ENCODE results near the gene TMED5.
"Not testable (repeated sequence)": the region's sequence is repeated elsewhere in the genome, so short reads cannot be mapped to it uniquely, and the experiment has no call there.

The TMED5 gene

DNA sequence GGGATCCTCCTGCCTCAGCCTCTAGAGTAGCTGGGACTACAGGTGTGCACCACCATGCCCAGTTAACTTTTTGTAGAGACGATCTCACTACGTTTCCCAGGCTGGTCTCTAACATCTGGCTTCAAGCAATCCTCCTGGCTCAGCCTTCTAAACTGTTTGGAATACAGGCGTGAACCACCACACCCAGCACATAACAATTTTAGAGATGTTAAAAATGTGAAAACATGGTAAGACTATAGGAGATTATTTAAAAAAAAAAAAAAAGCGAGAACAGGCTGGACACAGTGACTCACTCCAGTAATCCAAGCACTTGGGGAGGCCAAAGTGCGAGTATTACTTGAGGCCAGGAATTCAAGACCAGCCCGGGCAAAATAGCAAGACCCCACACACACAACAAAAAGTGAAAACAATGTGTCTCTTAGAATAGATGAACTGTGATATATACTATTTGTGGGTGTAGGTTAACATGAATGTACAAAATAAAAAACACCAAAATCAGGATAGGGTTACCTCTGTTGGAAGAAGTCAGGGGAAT, 19.9 kb upstream of the TMED5 start:
- Histone ChIP-seq H3K27me3 (ENCODE audit: control insufficient read depth in 1 of 2, insufficient read depth in 2 of 2, low read length in 2 of 2) (no peaks in the 10 kb centered on the region), H3K9ac (ENCODE audit: low read depth in 1 of 2, low read length in 2 of 2) (no peak overlapping the region), H3K27ac (ENCODE audit: low read depth, low read length) (no peak overlapping the region), H3K4me1 (ENCODE audit: control insufficient read depth in 1 of 2, insufficient read depth in 2 of 2, low read length in 2 of 2) (no peaks in the 10 kb centered on the region), H3K36me3 (ENCODE audit: control insufficient read depth in 1 of 2, insufficient read depth in 2 of 2, low read length in 2 of 2) (peaks cover 0 to 7% of the 10 kb centered on the region in 2 donors), H3K4me3 (ENCODE audit: low read depth in 1 of 2, low read length in 2 of 2) (no peak overlapping the region), H3K9me3 (ENCODE audit: control insufficient read depth in 1 of 2, low read length in 2 of 2) (no peaks in the 10 kb centered on the region)

DNA sequence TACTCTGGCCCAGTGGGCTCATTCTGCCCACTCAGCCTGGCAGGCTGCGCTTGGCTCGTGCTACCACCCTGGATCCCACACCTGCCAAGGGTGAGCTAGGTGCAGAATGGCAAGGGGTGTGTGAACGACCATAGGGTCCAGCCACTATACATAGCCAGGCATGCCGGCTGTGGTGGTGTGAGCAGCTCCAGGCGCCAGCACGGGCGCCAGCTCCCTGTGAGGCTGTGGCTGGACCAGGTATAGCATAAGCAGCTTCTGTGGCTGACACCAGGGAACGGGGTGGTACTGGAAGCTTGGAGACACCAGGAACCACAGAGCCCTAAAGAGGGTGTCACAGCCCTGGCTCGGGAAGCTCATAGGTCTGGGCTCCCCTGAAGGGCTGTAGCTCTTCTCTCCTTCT, 18.9 kb upstream of the TMED5 start:
- Histone ChIP-seq H3K27me3 (ENCODE audit: control insufficient read depth in 1 of 2, insufficient read depth in 2 of 2, low read length in 2 of 2) (no peaks in the 10 kb centered on the region), H3K36me3 (ENCODE audit: control insufficient read depth in 1 of 2, insufficient read depth in 2 of 2, low read length in 2 of 2) (peaks cover 0 to 7% of the 10 kb centered on the region in 2 donors), H3K9me3 (ENCODE audit: control insufficient read depth in 1 of 2, low read length in 2 of 2) (no peaks in the 10 kb centered on the region), H3K4me3 (ENCODE audit: low read depth in 1 of 2, low read length in 2 of 2) (no peak overlapping the region), H3K9ac (ENCODE audit: low read depth in 1 of 2, low read length in 2 of 2) (no peak overlapping the region), H3K4me1 (ENCODE audit: control insufficient read depth in 1 of 2, insufficient read depth in 2 of 2, low read length in 2 of 2) (no peaks in the 10 kb centered on the region), H3K27ac (ENCODE audit: low read depth, low read length) (no peak overlapping the region)

DNA sequence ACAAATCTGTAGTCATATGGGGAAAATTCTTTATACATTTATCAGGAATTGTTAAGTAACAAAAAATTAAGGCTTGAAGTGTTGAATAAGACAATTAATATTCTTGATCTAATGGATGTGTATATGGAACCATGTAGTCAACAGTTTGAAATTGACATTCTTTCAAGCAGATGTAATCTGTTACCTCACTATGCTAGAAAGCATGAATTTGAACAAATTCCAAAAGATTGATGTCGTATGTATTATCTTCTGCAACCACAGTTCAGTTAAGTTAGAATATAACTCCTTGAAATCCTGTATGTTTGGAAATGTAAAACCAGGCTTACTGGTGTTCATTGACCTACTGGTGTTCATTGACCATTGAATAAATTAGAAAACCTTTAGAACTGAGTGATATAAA, 16.4 kb upstream of the TMED5 start:
- Histone ChIP-seq H3K4me3 (ENCODE audit: low read depth in 1 of 2, low read length in 2 of 2) (no peak overlapping the region), H3K27me3 (ENCODE audit: control insufficient read depth in 1 of 2, insufficient read depth in 2 of 2, low read length in 2 of 2) (no peaks in the 10 kb centered on the region), H3K27ac (ENCODE audit: low read depth, low read length) (no peak overlapping the region), H3K9me3 (ENCODE audit: control insufficient read depth in 1 of 2, low read length in 2 of 2) (no peaks in the 10 kb centered on the region), H3K36me3 (ENCODE audit: control insufficient read depth in 1 of 2, insufficient read depth in 2 of 2, low read length in 2 of 2) (no peaks in the 10 kb centered on the region), H3K9ac (ENCODE audit: low read depth in 1 of 2, low read length in 2 of 2) (no peak overlapping the region), H3K4me1 (ENCODE audit: control insufficient read depth in 1 of 2, insufficient read depth in 2 of 2, low read length in 2 of 2) (no peaks in the 10 kb centered on the region)

DNA sequence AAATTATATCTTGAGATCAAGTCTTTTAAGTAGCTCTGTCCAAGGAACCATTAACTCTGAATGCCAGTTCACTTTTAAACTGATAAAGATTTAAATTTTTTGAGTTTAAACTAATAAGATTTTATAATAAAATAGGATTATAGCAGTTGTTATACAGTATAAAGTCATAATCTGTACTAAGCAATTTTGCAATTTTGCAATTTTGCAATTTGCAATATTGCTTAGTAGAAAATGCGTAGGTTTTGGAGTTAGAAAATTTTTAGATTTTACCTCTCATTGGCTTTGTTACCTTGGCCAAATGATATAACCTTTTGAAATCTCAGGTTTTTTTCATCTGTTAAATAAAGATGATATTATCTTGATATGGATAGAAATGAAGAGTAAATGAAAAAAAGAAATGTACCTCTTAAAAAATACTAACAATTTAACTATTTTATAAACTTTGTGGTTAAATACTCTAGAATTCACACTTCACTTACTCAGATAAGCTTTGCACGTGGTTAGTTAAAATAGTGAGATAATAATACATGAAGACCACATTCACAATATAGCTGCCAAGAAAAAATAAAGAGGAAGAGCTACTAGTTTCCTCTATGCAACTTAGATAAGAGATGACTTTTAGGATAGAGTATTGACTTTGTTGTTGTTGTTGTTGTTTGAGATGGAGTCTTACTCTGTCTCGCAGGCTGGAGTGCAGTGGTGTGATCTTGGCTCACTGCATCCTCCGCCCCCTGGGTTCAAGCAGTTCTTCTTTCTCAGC, 14.2 kb upstream of the TMED5 start:
- no peaks in the 10 kb centered on the region for H3K9me3 ChIP-seq (ENCODE audit: control insufficient read depth in 1 of 2, low read length in 2 of 2)
- H3K4me1 ChIP-seq (ENCODE audit: control insufficient read depth in 1 of 2, insufficient read depth in 2 of 2, low read length in 2 of 2): no peaks in the 10 kb centered on the region
- H3K9ac ChIP-seq (ENCODE audit: low read depth in 1 of 2, low read length in 2 of 2): no peak overlapping the region
- no peak overlapping the region for H3K4me3 ChIP-seq (ENCODE audit: low read depth in 1 of 2, low read length in 2 of 2)
- H3K27ac ChIP-seq (ENCODE audit: low read depth, low read length): no peak overlapping the region
- no peaks in the 10 kb centered on the region for H3K27me3 ChIP-seq (ENCODE audit: control insufficient read depth in 1 of 2, insufficient read depth in 2 of 2, low read length in 2 of 2)
- no peaks in the 10 kb centered on the region for H3K36me3 ChIP-seq (ENCODE audit: control insufficient read depth in 1 of 2, insufficient read depth in 2 of 2, low read length in 2 of 2)

DNA sequence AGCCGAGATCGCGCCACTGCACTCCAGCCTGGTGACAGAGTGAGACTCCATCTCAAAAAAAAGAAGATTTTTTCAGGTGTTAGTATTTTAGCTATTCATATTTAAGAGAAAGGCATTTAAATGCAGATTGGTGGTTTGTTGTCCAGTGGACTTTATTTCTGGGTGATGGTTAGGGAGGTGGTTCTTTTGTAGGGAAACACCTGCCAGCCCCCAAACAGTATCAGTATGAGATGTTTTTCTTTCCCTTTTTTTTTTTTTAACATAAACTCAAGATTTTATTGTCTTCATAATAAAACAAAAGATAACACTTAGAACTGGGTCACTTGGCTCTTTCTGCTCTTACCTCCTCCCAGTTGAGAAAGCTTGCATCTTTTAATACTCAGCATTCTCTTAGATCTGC, 10.2 kb upstream of the TMED5 start:
- no peak overlapping the region for H3K27ac ChIP-seq (ENCODE audit: low read depth, low read length)
- H3K9ac ChIP-seq (ENCODE audit: low read depth in 1 of 2, low read length in 2 of 2): no peak overlapping the region
- no peaks in the 10 kb centered on the region for H3K4me1 ChIP-seq (ENCODE audit: control insufficient read depth in 1 of 2, insufficient read depth in 2 of 2, low read length in 2 of 2)
- no peaks in the 10 kb centered on the region for H3K9me3 ChIP-seq (ENCODE audit: control insufficient read depth in 1 of 2, low read length in 2 of 2)
- H3K27me3 ChIP-seq (ENCODE audit: control insufficient read depth in 1 of 2, insufficient read depth in 2 of 2, low read length in 2 of 2): no peaks in the 10 kb centered on the region
- H3K36me3 ChIP-seq (ENCODE audit: control insufficient read depth in 1 of 2, insufficient read depth in 2 of 2, low read length in 2 of 2): no peaks in the 10 kb centered on the region
- no peak overlapping the region for H3K4me3 ChIP-seq (ENCODE audit: low read depth in 1 of 2, low read length in 2 of 2)

DNA sequence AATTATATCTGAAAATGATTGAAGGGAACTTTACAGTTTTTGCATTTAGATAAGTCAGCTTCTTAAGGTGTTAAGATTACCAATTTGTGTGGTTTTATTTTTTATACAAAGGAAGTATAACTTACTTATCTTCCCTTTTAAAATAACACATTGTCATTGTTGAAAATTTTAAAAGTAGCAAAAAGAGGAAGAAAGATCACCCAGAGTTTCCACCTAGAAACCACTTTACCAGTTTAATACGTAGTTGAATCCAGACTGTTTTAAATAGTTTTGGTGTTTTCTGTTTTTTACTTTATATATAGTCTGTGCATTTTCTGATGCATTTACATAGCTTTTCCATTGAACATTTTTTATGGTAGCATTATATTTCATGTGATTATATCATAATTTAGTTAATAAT, 6.5 kb upstream of the TMED5 start:
- H3K27ac ChIP-seq (ENCODE audit: low read depth, low read length): no peak overlapping the region
- H3K27me3 ChIP-seq (ENCODE audit: control insufficient read depth in 1 of 2, insufficient read depth in 2 of 2, low read length in 2 of 2): no peaks in the 10 kb centered on the region

DNA sequence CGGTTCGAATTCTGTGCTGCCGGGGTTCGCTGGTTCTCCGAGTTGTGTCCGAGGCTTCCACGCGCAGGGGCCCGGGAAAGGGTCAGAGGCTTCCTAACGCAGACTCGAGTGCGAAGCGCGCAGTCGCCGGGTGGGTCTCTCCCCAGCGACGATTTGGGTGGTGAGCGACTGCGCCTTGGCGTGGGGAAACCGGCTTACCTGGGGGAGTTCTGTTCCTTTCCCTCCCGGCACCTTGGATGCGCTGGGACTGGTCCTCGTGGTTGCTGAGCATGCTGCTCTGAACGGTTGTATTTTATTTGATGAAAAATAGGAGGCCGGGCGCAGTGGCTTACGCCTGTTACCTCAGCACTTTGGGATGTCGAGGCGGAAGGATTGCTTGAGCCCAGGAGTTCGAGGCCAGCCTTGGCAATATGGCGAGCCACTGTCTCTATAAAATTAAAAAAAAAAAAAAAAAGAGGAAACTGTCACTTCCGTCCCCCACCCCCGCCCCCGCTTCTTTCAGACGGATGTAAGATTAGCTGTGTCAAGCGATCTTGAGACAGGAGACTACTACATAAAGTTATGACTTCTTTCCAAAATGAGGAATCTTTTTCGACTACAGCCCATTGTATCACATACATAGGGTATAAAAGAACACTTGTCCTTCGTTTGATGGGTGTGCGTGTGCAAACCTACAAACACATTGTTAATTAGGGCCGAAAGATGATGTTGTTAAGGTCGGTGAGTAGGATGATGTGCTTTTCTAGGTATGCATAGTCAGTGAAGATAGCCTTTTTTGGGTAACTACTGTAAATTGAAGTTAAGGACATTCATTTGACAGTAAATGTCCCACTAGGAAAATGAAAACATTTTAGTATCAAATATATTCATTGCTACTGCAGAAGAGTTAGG, 755 bp upstream of the TMED5 start, which contains the start of gene CCDC18:
Gene CCDC18 (plus strand): TSS at position 2 of the 891 bp plus-strand sequence. CDS start 2,638 bp downstream, outside the sequence.
- peak within 1 kb of the TSS; percentile 98 to 100 for H3K9ac ChIP-seq (ENCODE audit: low read depth in 1 of 2, low read length in 2 of 2)
- H3K27me3 ChIP-seq (ENCODE audit: control insufficient read depth in 1 of 2, insufficient read depth in 2 of 2, low read length in 2 of 2): no peaks in the 10 kb centered on the region
- no peaks in the 10 kb centered on the region for H3K36me3 ChIP-seq (ENCODE audit: control insufficient read depth in 1 of 2, insufficient read depth in 2 of 2, low read length in 2 of 2)
- H3K4me3 ChIP-seq (ENCODE audit: low read depth in 1 of 2, low read length in 2 of 2): peak within 1 kb of the TSS; percentile 93 to 99
- H3K27ac ChIP-seq (ENCODE audit: low read depth, low read length): peak within 1 kb of the TSS; percentile 99
- no peaks in the 10 kb centered on the region for H3K9me3 ChIP-seq (ENCODE audit: control insufficient read depth in 1 of 2, low read length in 2 of 2)
- peaks cover 17 to 25% of the 10 kb centered on the region in 2 donors for H3K4me1 ChIP-seq (ENCODE audit: control insufficient read depth in 1 of 2, insufficient read depth in 2 of 2, low read length in 2 of 2)

More for the DNA sequence above, 6.5 kb upstream of the TMED5 start:
- Histone ChIP-seq H3K36me3 (ENCODE audit: control insufficient read depth in 1 of 2, insufficient read depth in 2 of 2, low read length in 2 of 2) (no peaks in the 10 kb centered on the region), H3K9ac (ENCODE audit: low read depth in 1 of 2, low read length in 2 of 2) (no peak overlapping the region), H3K4me3 (ENCODE audit: low read depth in 1 of 2, low read length in 2 of 2) (no peak overlapping the region), H3K4me1 (ENCODE audit: control insufficient read depth in 1 of 2, insufficient read depth in 2 of 2, low read length in 2 of 2) (no peaks in the 10 kb centered on the region), H3K9me3 (ENCODE audit: control insufficient read depth in 1 of 2, low read length in 2 of 2) (no peaks in the 10 kb centered on the region)

DNA sequence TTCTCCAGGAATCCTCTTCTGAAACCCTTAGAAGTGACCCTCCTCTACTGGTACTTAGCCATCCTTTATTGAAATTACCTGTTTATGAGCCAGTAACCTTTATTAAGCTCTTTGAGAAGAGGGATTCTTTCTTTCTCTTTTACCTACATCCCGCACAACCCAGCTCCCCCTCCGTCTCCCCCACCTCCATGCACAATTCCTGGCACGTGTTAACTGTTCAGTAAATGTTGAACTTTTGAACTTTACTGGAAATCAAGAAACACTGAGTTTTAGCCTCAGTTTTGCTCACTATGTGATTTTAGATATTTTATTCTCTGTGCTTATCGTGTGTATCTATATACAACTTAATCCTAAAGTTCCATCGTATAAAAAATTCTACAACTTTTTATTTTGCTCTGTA, 1.8 kb downstream of the TMED5 start:
- peak overlapping the region; percentile 93 to 99 for H3K4me3 ChIP-seq (ENCODE audit: low read depth in 1 of 2, low read length in 2 of 2)
- no peaks in the 10 kb centered on the region for H3K9me3 ChIP-seq (ENCODE audit: control insufficient read depth in 1 of 2, low read length in 2 of 2)
- peaks cover 17 to 25% of the 10 kb centered on the region in 2 donors for H3K4me1 ChIP-seq (ENCODE audit: control insufficient read depth in 1 of 2, insufficient read depth in 2 of 2, low read length in 2 of 2)
- no peaks in the 10 kb centered on the region for H3K36me3 ChIP-seq (ENCODE audit: control insufficient read depth in 1 of 2, insufficient read depth in 2 of 2, low read length in 2 of 2)
- H3K9ac ChIP-seq (ENCODE audit: low read depth in 1 of 2, low read length in 2 of 2): peak overlapping the region; percentile 11 to 45
- H3K27ac ChIP-seq (ENCODE audit: low read depth, low read length): no peak overlapping the region
- no peaks in the 10 kb centered on the region for H3K27me3 ChIP-seq (ENCODE audit: control insufficient read depth in 1 of 2, insufficient read depth in 2 of 2, low read length in 2 of 2)

DNA sequence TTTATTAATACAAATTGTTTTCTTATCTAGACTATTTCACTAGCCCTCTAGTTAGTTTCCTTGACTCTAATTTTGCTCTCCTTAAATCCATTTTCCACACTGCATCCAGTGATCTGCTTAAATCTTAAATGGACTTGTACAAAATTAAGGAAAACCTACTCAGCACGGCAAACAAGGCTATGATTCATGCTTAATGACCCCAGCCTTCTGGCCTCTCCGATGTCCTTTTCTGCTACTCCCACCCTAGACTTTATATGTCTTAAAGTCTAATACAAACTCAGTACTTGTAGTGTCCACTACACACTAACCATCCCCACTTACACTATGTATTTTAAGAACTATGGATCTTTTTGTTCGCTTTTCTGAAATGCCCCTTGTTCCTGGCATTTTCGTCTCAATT, 2.2 kb downstream of the TMED5 start:
- Histone ChIP-seq H3K27me3 (ENCODE audit: control insufficient read depth in 1 of 2, insufficient read depth in 2 of 2, low read length in 2 of 2) (no peaks in the 10 kb centered on the region), H3K9ac (ENCODE audit: low read depth in 1 of 2, low read length in 2 of 2) (peak overlapping the region in 1 of 2 donors; percentile 11), H3K27ac (ENCODE audit: low read depth, low read length) (no peak overlapping the region), H3K4me3 (ENCODE audit: low read depth in 1 of 2, low read length in 2 of 2) (peak overlapping the region; percentile 93 to 99), H3K4me1 (ENCODE audit: control insufficient read depth in 1 of 2, insufficient read depth in 2 of 2, low read length in 2 of 2) (peaks cover 17 to 25% of the 10 kb centered on the region in 2 donors), H3K36me3 (ENCODE audit: control insufficient read depth in 1 of 2, insufficient read depth in 2 of 2, low read length in 2 of 2) (no peaks in the 10 kb centered on the region), H3K9me3 (ENCODE audit: control insufficient read depth in 1 of 2, low read length in 2 of 2) (no peaks in the 10 kb centered on the region)

DNA sequence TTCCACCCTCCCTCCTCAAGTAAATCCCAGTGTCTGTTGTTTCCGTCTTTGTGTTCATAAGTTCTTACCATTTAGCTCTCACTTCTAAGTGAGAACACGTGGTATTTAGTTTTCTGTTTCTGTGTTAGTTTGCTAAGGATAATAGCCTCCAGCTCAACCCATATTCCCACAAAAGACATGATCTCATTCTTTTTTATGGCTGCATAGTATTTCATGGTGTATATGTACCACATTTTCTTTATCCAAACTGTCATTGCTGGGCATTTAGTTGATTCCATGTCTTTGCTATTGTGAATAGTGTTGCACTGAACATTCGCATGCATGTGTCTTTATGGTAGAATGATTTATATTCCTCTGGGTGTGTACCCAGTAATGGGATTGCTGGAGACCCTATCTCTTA, 5.6 kb downstream of the TMED5 start:
- H3K36me3 ChIP-seq (ENCODE audit: control insufficient read depth in 1 of 2, insufficient read depth in 2 of 2, low read length in 2 of 2); H3K27ac ChIP-seq (ENCODE audit: low read depth, low read length); H3K9me3 ChIP-seq (ENCODE audit: control insufficient read depth in 1 of 2, low read length in 2 of 2); H3K27me3 ChIP-seq (ENCODE audit: control insufficient read depth in 1 of 2, insufficient read depth in 2 of 2, low read length in 2 of 2); H3K9ac ChIP-seq (ENCODE audit: low read depth in 1 of 2, low read length in 2 of 2); H3K4me3 ChIP-seq (ENCODE audit: low read depth in 1 of 2, low read length in 2 of 2): not testable (repeated sequence)
- H3K4me1 ChIP-seq (ENCODE audit: control insufficient read depth in 1 of 2, insufficient read depth in 2 of 2, low read length in 2 of 2): peaks cover 13 to 20% of the 10 kb centered on the region in 2 donors
